Stimulated activated naive CD8-positive, alpha-beta T cell treated with anti-CD3 and anti-CD28 coated beads, Interleukin-15, Interleukin-2, amounts not matched to agents 100 ng/mL and 50 ng/mL, for 24 hours (primary cell): ENCODE measurements around the gene TCL1B.

Experiments
- H3K27ac Mint-ChIP-seq: one replicate; pipeline ENCODE4 v1.8.0; 2021; ENCODE audit warnings: mild to moderate bottlenecking, mixed read lengths
- H3K27me3 Mint-ChIP-seq: one replicate; pipeline ENCODE4 v1.8.0; 2021; ENCODE audit warnings: mixed read lengths
- H3K36me3 Mint-ChIP-seq: one replicate; pipeline ENCODE4 v1.8.0; 2021; ENCODE audit warnings: low read depth, mixed read lengths
- H3K4me1 Mint-ChIP-seq: one replicate; pipeline ENCODE4 v1.8.0; 2021; ENCODE audit warnings: low read depth, mixed read lengths
- H3K4me3 Mint-ChIP-seq: one replicate; pipeline ENCODE4 v1.8.0; 2021; ENCODE audit warnings: mild to moderate bottlenecking, mixed read lengths
- H3K9me3 Mint-ChIP-seq: one replicate; pipeline ENCODE4 v1.8.0; 2021; ENCODE audit warnings: mixed read lengths

The TCL1B gene

GRCh38 chr14:95741781-95742180, 55.6 kb downstream of the TCL1B start:
- H3K36me3 Mint-ChIP-seq, result peaks cover 6% of the 10 kb centered on the region
- no peak overlapping the region for H3K4me3 Mint-ChIP-seq
- H3K4me1 Mint-ChIP-seq, result peaks cover 13% of the 10 kb centered on the region
- H3K27ac Mint-ChIP-seq, result no peak overlapping the region
- peaks cover 15% of the 10 kb centered on the region for H3K9me3 Mint-ChIP-seq
- no peaks in the 10 kb centered on the region for H3K27me3 Mint-ChIP-seq
